H9 (cell line): ENCODE measurements around the gene EPHA3. TPM values are rescaled to one million over a fixed set of nuclear protein-coding genes. Genes with fewer than 3 reads are reported as not detected.

Experiments
- DNase-seq: peaks from one replicate; pipeline ENCODE4 v3.0.0-alpha.2; 2017
- H2AFZ ChIP-seq: one replicate; pipeline ENCODE4 v1.6.1; 2013; ENCODE audit warnings: mild to moderate bottlenecking, low read length, control low read depth, moderate library complexity
- H2AK5ac ChIP-seq: 2 replicates; pipeline ENCODE4 v1.6.1; 2013; ENCODE audit warnings: low read length, control low read depth, mixed read lengths; ENCODE audit not compliant: insufficient read length
- H2BK120ac ChIP-seq: one replicate; pipeline ENCODE4 v1.6.1; 2013; ENCODE audit warnings: low read depth, mild to moderate bottlenecking, low read length, control low read depth, inconsistent platforms; ENCODE audit not compliant: poor library complexity, severe bottlenecking
- H2BK12ac ChIP-seq: 2 replicates; pipeline ENCODE4 v1.6.1; 2013; ENCODE audit warnings: low read length, control low read depth, mixed read lengths, low read depth; ENCODE audit not compliant: insufficient read length
- H2BK15ac ChIP-seq: 2 replicates; pipeline ENCODE4 v1.6.1; 2013; ENCODE audit warnings: low read depth, low read length, control low read depth
- H2BK20ac ChIP-seq: one replicate; pipeline ENCODE4 v1.6.1; 2013; ENCODE audit warnings: low read depth, mild to moderate bottlenecking, low read length, control low read depth, inconsistent platforms; ENCODE audit not compliant: poor library complexity, severe bottlenecking
- H2BK5ac ChIP-seq: 2 replicates; pipeline ENCODE4 v1.6.1; 2013; ENCODE audit warnings: low read length, control low read depth, mixed read lengths; ENCODE audit not compliant: insufficient read length
- H3K14ac ChIP-seq: 2 replicates; pipeline ENCODE4 v1.6.1; 2013; ENCODE audit warnings: low read length, control low read depth; ENCODE audit not compliant: insufficient read depth
- H3K18ac ChIP-seq: 2 replicates; pipeline ENCODE4 v1.6.1; 2013; ENCODE audit warnings: low read depth, mild to moderate bottlenecking, mixed read lengths, low read length, control low read depth; ENCODE audit not compliant: insufficient read length
- H3K23ac ChIP-seq: 2 replicates; pipeline ENCODE4 v1.6.1; 2013; ENCODE audit warnings: low read length, control low read depth, mixed read lengths, low read depth; ENCODE audit not compliant: insufficient read length
- H3K23me2 ChIP-seq: 2 replicates; pipeline ENCODE4 v1.6.1; 2013; ENCODE audit warnings: low read depth, mild to moderate bottlenecking, mixed read lengths, low read length, control low read depth; ENCODE audit not compliant: insufficient read length, poor library complexity, severe bottlenecking
- H3K27ac ChIP-seq: 2 replicates; pipeline ENCODE4 v1.5.1; 2013; ENCODE audit warnings: low read length, control low read depth, mixed read lengths, low read depth; ENCODE audit not compliant: insufficient read length
- H3K27me3 ChIP-seq: 2 replicates; pipeline ENCODE4 v1.6.1; 2013; ENCODE audit warnings: low read length, control low read depth, inconsistent platforms; ENCODE audit not compliant: insufficient read depth
- H3K4ac ChIP-seq: 2 replicates; pipeline ENCODE4 v1.6.1; 2013; ENCODE audit warnings: low read depth, mild to moderate bottlenecking, control low read depth, inconsistent platforms, low read length, moderate library complexity
- H3K4me1 ChIP-seq: 2 replicates; pipeline ENCODE4 v1.6.1; 2013; ENCODE audit warnings: low read length, control low read depth, inconsistent platforms; ENCODE audit not compliant: insufficient read depth
- H3K4me2 ChIP-seq: 2 replicates; pipeline ENCODE4 v1.6.1; 2013; ENCODE audit warnings: low read length, control low read depth, mixed read lengths; ENCODE audit not compliant: insufficient read length, insufficient read depth
- H3K56ac ChIP-seq: 2 replicates; pipeline ENCODE4 v1.6.1; 2013; ENCODE audit warnings: low read depth, mild to moderate bottlenecking, mixed read lengths, low read length, control low read depth; ENCODE audit not compliant: insufficient read length
- H3K79me1 ChIP-seq: 2 replicates; pipeline ENCODE4 v1.6.1; 2013; ENCODE audit warnings: low read depth, mild to moderate bottlenecking, moderate library complexity, low read length, control low read depth, inconsistent platforms; ENCODE audit not compliant: insufficient read depth, poor library complexity, severe bottlenecking
- H3K79me2 ChIP-seq: 2 replicates; pipeline ENCODE4 v1.6.1; 2013; ENCODE audit warnings: low read length, control low read depth, inconsistent platforms; ENCODE audit not compliant: insufficient read depth
- H3K9ac ChIP-seq: 2 replicates; pipeline ENCODE4 v1.6.1; 2013; ENCODE audit warnings: low read length, control low read depth, mixed read lengths; ENCODE audit not compliant: insufficient read length; ENCODE audit errors: extremely low read depth
- H3K9me3 ChIP-seq: one replicate; pipeline ENCODE4 v1.6.1; 2013; ENCODE audit warnings: low read depth, low read length, inconsistent platforms; ENCODE audit not compliant: control insufficient read depth
- H3T11ph ChIP-seq: one replicate; pipeline ENCODE4 v1.6.1; 2013; ENCODE audit warnings: mild to moderate bottlenecking, low read length, control low read depth, inconsistent platforms
- H4K20me1 ChIP-seq: one replicate; pipeline ENCODE4 v1.6.1; 2013; ENCODE audit not compliant: control insufficient read depth, insufficient read length, insufficient read depth
- H4K5ac ChIP-seq: 2 replicates; pipeline ENCODE4 v1.6.1; 2013; ENCODE audit warnings: low read depth, mild to moderate bottlenecking, mixed read lengths, low read length, control low read depth; ENCODE audit not compliant: insufficient read length
- H4K8ac ChIP-seq: replicated peaks from 2 replicates; pipeline ENCODE4 v1.6.1; 2013; ENCODE audit warnings: low read length, control low read depth, mixed read lengths, low read depth; ENCODE audit not compliant: insufficient read length
- H4K91ac ChIP-seq: 2 replicates; pipeline ENCODE4 v1.6.1; 2013; ENCODE audit warnings: low read depth, mild to moderate bottlenecking, moderate library complexity, mixed read lengths, low read length, control low read depth; ENCODE audit not compliant: insufficient read length
- H3K27ac Mint-ChIP-seq, 3 experiments: 2 replicates in 2 of 3; 3 replicates in 1 of 3; pipeline ENCODE4 v1.8.0; 2020 to 2021; ENCODE audit warnings: mixed read lengths in 3 of 3, mild to moderate bottlenecking in 1 of 3, moderate library complexity in 1 of 3
- H3K27me3 Mint-ChIP-seq: 2 replicates; pipeline ENCODE4 v1.8.0; 2021; ENCODE audit warnings: low read depth, mild to moderate bottlenecking, moderate library complexity, mixed read lengths
- H3K36me3 Mint-ChIP-seq, 3 experiments: 2 replicates in 2 of 3; 3 replicates in 1 of 3; pipeline ENCODE4 v1.8.0; 2020 to 2021; ENCODE audit warnings: low read depth in 3 of 3, mixed read lengths in 3 of 3; ENCODE audit not compliant: insufficient read depth in 1 of 3
- H3K4me1 Mint-ChIP-seq, 2 experiments: 2 replicates each; pipeline ENCODE4 v1.8.0; 2020; ENCODE audit warnings: mixed read lengths in 2 of 2
- H3K4me3 Mint-ChIP-seq, 2 experiments: 2 replicates in 1 of 2; 3 replicates in 1 of 2; pipeline ENCODE4 v1.8.0; 2020 to 2021; ENCODE audit warnings: mild to moderate bottlenecking in 2 of 2, mixed read lengths in 2 of 2, moderate library complexity in 1 of 2
- H3K9me3 Mint-ChIP-seq, 2 experiments: 2 replicates in 1 of 2; 3 replicates in 1 of 2; pipeline ENCODE4 v1.8.0; 2020; ENCODE audit warnings: mild to moderate bottlenecking in 2 of 2, mixed read lengths in 2 of 2, moderate library complexity in 1 of 2
- CTCF ChIP-seq: fragments of 200-600 bp; sonication (generic); conservative IDR thresholded peaks from 3 replicates; pipeline ENCODE4 v1.8.0; 2021; ENCODE audit warnings: antibody characterized with exemption, mild to moderate bottlenecking
- WGBS: extraction: QIAGEN DNeasy Blood & Tissue Kit; methylation state at CpG from one replicate; pipeline ENCODE4 v1.1.7; 2013; ENCODE audit warnings: missing lambda C conversion rate, low lambda C conversion rate, mixed read lengths; ENCODE audit not compliant: insufficient read length; ENCODE audit errors: extremely low coverage; 5-methylcytosine and 5-hydroxymethylcytosine counted together
- total RNA-seq: library from RNA; stranded (reverse); gene quantifications from 2 replicates; pipeline ENCODE4 v1.2.1, GENCODE V29; 2021

Gene EPHA3
- total RNA-seq, 1 experiment from 2014 or later: 0.66 TPM

GRCh38 chr3:89250742-89251141 lies 143.3 kb downstream of the EPHA3 start:
- Histone ChIP-seq H2BK15ac (no peak overlapping the region), H3K9me3 (no peaks in the 10 kb centered on the region), H4K8ac (no peak overlapping the region), H2AFZ (no peak overlapping the region), H2BK12ac (no peak overlapping the region), H2BK20ac (no peak overlapping the region), H3K18ac (no peak overlapping the region), H3K79me1 (no peaks in the 10 kb centered on the region), H3K27ac (no peak overlapping the region), H4K91ac (no peak overlapping the region), H3T11ph (no peak overlapping the region), H4K5ac (no peak overlapping the region), H4K20me1 (no peaks in the 10 kb centered on the region), H3K23me2 (no peaks in the 10 kb centered on the region), H3K27me3 (no peaks in the 10 kb centered on the region), H3K14ac (no peak overlapping the region), H3K4me1 (no peaks in the 10 kb centered on the region), H3K4me2 (no peak overlapping the region), H3K4ac (no peak overlapping the region), H2BK5ac (no peak overlapping the region), H2AK5ac (no peak overlapping the region), H2BK120ac (no peak overlapping the region), H3K56ac (no peak overlapping the region), H3K23ac (no peak overlapping the region), H3K79me2 (no peaks in the 10 kb centered on the region), H3K9ac (no peak overlapping the region)
- H3K27me3 Mint-ChIP-seq: no peaks in the 10 kb centered on the region
- H3K4me1 Mint-ChIP-seq: peaks cover 30 to 32% of the 10 kb centered on the region in 2 experiments
- no peak overlapping the region for H3K27ac Mint-ChIP-seq
- no peaks in the 10 kb centered on the region for H3K36me3 Mint-ChIP-seq
- H3K9me3 Mint-ChIP-seq: no peaks in the 10 kb centered on the region
- WGBS: no CpG with 5 or more reads among the region's 1 CpG
- TF ChIP-seq CTCF: no peak
- no peak for DNase-seq
- H3K4me3 Mint-ChIP-seq: no peak overlapping the region
